GM12801 (cell line): ENCODE results near the gene DCX.

Experiments used
- CTCF ChIP-seq: IDR thresholded peaks from one replicate; pipeline ENCODE4 v1.5.1; 2011; ENCODE audit warnings: control low read depth; ENCODE audit not compliant: insufficient read length; ENCODE audit errors: extremely low read depth

Gene DCX

GRCh38 chrX:111431001-111431400 is 19.0 kb upstream of the DCX start:
- TF ChIP-seq CTCF = no peak

GRCh38 chrX:111411557-111411956 is 435 bp downstream of the DCX start:
- TF ChIP-seq CTCF = no peak

- no peak for TF ChIP-seq CTCF
Observed at GRCh38 chrX:111410590-111411078, 1.4 kb downstream of the DCX start.

GRCh38 chrX:111409326-111409725 is 2.7 kb downstream of the DCX start:
- TF ChIP-seq CTCF = no peak

- TF ChIP-seq CTCF = no peak
Observed at GRCh38 chrX:111407948-111408347, 4.0 kb downstream of the DCX start.

- TF ChIP-seq CTCF = no peak
Observed at GRCh38 chrX:111402344-111402743, 9.6 kb downstream of the DCX start.

- TF ChIP-seq CTCF = no peak
Observed at GRCh38 chrX:111395149-111395548, 16.8 kb downstream of the DCX start.

- no peak for TF ChIP-seq CTCF
Observed at GRCh38 chrX:111394569-111394968, 17.4 kb downstream of the DCX start.
